GM19455 (cell line): ENCODE results near the gene TMEM82.

Source experiments
- ATAC-seq: cut with Tn5 transposase; IDR thresholded peaks from one replicate; pipeline ENCODE4 v1.9.1; 2021; ENCODE audit not compliant: unreplicated experiment

TMEM82 gene

GRCh38 chr1:15719381-15720120 lies 22.7 kb upstream of the TMEM82 start:
- no peak for ATAC-seq

GRCh38 chr1:15720861-15721260 lies 21.4 kb upstream of the TMEM82 start:
- no peak for ATAC-seq

GRCh38 chr1:15722411-15722810 lies 19.9 kb upstream of the TMEM82 start:
- ATAC-seq, result no peak

GRCh38 chr1:15722836-15723532 lies 19.3 kb upstream of the TMEM82 start:
- ATAC-seq, result no peak

GRCh38 chr1:15723631-15724246 lies 18.6 kb upstream of the TMEM82 start:
- ATAC-seq, result no peak

GRCh38 chr1:15724949-15725880 lies 17.1 kb upstream of the TMEM82 start:
- no peak for ATAC-seq

- ATAC-seq, result no peak
These were observed 15.8 kb upstream of the TMEM82 start for GRCh38 chr1:15726508-15726907.

GRCh38 chr1:15727021-15727420 lies 15.3 kb upstream of the TMEM82 start:
- ATAC-seq, result no peak

- ATAC-seq, result no peak
These were observed 14.9 kb upstream of the TMEM82 start for GRCh38 chr1:15727424-15727823.

GRCh38 chr1:15727866-15728534 lies 14.3 kb upstream of the TMEM82 start:
- ATAC-seq, result no peak

GRCh38 chr1:15728937-15729657 lies 13.2 kb upstream of the TMEM82 start:
- ATAC-seq, result no peak

GRCh38 chr1:15730423-15730822 lies 11.9 kb upstream of the TMEM82 start:
- no peak for ATAC-seq

- no peak for ATAC-seq
These were observed 11.4 kb upstream of the TMEM82 start for GRCh38 chr1:15730936-15731335.

- no peak for ATAC-seq
These were observed 10.3 kb upstream of the TMEM82 start for GRCh38 chr1:15731735-15732685.

GRCh38 chr1:15732686-15733081 lies 9.6 kb upstream of the TMEM82 start:
- no peak for ATAC-seq

GRCh38 chr1:15733218-15733725 lies 9.0 kb upstream of the TMEM82 start:
- no peak for ATAC-seq

- no peak for ATAC-seq
These were observed 8.5 kb upstream of the TMEM82 start for GRCh38 chr1:15733726-15734226.

- ATAC-seq, result no peak
These were observed 8.0 kb upstream of the TMEM82 start for GRCh38 chr1:15734296-15734695.
